ENCODE results near the gene UGT1A9.

The UGT1A9 gene

DNA sequence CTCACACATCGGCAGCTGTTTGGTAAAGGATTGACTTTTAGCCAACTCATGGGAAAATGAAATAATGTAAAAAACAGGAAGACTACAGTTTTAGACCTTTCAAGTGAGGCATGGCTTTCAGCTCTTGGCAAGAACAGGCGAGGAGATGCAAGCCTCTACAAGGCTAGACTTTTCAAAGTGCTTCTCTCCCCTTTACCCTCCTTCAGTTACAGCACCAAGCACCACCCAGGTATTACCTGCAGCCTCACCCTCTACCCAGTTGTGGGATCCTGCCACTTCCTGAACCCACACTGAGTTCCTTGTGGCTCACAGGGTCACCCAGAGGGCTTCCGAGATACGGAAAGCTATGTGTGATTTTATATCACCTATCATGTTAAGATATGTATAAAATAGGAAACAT is 20.7 kb upstream of the UGT1A9 start:
- no peak overlapping the region for H3K4me2 ChIP-seq (ENCODE audit: low read depth, low read length, poor library complexity, severe bottlenecking)
- no peaks in the 10 kb centered on the region for H3K79me2 ChIP-seq (ENCODE audit: insufficient read depth, low read length)
- no peak overlapping the region for H3K27ac ChIP-seq (ENCODE audit: low read depth, low read length)
- H3K27me3 ChIP-seq (ENCODE audit: low read length) = no peaks in the 10 kb centered on the region
- H2AFZ ChIP-seq (ENCODE audit: low read depth, low read length, severe bottlenecking) = no peak overlapping the region
- H3F3A ChIP-seq (ENCODE audit: insufficient read depth) = no peaks in the 10 kb centered on the region
- H4K20me1 ChIP-seq (ENCODE audit: low read depth, low read length) = no peaks in the 10 kb centered on the region
- H3K36me3 ChIP-seq (ENCODE audit: low read length) = no peaks in the 10 kb centered on the region; the same call in 1 of the 2 replicates
- no peaks in the 10 kb centered on the region for H3K9me3 ChIP-seq (ENCODE audit: insufficient read depth, low read length)
- TF ChIP-seq EZH2phosphoT487 (conservative IDR thresholded peaks at IDR 0.05; ENCODE audit: low read length) = no peak
- TF ChIP-seq, protein P1, sequence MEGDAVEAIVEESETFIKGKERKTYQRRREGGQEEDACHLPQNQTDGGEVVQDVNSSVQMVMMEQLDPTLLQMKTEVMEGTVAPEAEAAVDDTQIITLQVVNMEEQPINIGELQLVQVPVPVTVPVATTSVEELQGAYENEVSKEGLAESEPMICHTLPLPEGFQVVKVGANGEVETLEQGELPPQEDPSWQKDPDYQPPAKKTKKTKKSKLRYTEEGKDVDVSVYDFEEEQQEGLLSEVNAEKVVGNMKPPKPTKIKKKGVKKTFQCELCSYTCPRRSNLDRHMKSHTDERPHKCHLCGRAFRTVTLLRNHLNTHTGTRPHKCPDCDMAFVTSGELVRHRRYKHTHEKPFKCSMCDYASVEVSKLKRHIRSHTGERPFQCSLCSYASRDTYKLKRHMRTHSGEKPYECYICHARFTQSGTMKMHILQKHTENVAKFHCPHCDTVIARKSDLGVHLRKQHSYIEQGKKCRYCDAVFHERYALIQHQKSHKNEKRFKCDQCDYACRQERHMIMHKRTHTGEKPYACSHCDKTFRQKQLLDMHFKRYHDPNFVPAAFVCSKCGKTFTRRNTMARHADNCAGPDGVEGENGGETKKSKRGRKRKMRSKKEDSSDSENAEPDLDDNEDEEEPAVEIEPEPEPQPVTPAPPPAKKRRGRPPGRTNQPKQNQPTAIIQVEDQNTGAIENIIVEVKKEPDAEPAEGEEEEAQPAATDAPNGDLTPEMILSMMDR (IDR thresholded peaks at IDR 0.05; ENCODE audit: insufficient read depth, low read length, poor library complexity, severe bottlenecking) = no peak
- H3K9ac ChIP-seq (ENCODE audit: low read length) = no peak overlapping the region
- H3K9me2 ChIP-seq (replicated peaks; ENCODE audit: insufficient read depth, low read length) = no peaks in the 10 kb centered on the region
- H3K4me3 ChIP-seq (ENCODE audit: insufficient read depth, low read length, poor library complexity, severe bottlenecking) = no peak overlapping the region

GRCh38 chr2:233651430-233651829 is 20.3 kb upstream of the UGT1A9 start:
- H3K9me3 ChIP-seq (ENCODE audit: insufficient read depth, low read length) = no peaks in the 10 kb centered on the region
- H3K27ac ChIP-seq (ENCODE audit: low read depth, low read length) = no peak overlapping the region
- no peak overlapping the region for H3K9ac ChIP-seq (ENCODE audit: low read length)
- no peaks in the 10 kb centered on the region for H3K9me2 ChIP-seq (replicated peaks; ENCODE audit: insufficient read depth, low read length)
- no peaks in the 10 kb centered on the region for H3F3A ChIP-seq (ENCODE audit: insufficient read depth)
- H4K20me1 ChIP-seq (ENCODE audit: low read depth, low read length) = no peaks in the 10 kb centered on the region
- TF ChIP-seq, protein P1 (IDR thresholded peaks at IDR 0.05; ENCODE audit: insufficient read depth, low read length, poor library complexity, severe bottlenecking) = no peak
- no peak for TF ChIP-seq EZH2phosphoT487 (conservative IDR thresholded peaks at IDR 0.05; ENCODE audit: low read length)
- no peak overlapping the region for H3K4me3 ChIP-seq (ENCODE audit: insufficient read depth, low read length, poor library complexity, severe bottlenecking)
- no peak overlapping the region for H3K4me2 ChIP-seq (ENCODE audit: low read depth, low read length, poor library complexity, severe bottlenecking)
- no peaks in the 10 kb centered on the region for H3K79me2 ChIP-seq (ENCODE audit: insufficient read depth, low read length)
- H3K27me3 ChIP-seq (ENCODE audit: low read length) = no peaks in the 10 kb centered on the region
- H2AFZ ChIP-seq (ENCODE audit: low read depth, low read length, severe bottlenecking) = no peak overlapping the region
- no peaks in the 10 kb centered on the region; the same call in 1 of the 2 replicates for H3K36me3 ChIP-seq (ENCODE audit: low read length)

DNA sequence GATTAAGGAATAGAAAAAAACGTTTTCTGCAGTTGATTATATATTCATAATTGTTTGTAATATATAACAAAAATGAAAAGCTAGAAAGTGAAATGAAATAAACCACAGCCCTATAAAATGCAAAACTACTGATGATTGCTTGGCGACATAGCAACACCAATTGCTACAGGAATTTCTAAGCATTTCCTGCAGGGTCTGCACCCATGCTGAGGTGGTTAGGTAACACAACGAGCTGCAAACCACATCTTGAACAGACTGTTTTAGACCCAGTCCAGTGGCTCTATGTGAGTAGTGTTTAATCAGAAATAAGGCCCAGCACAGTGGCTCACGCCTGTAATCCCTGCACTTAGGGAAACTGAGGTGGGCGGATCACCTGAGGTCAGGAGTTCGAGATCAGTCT is 17.2 kb upstream of the UGT1A9 start:
- Histone ChIP-seq H3K9me3 (ENCODE audit: insufficient read depth, low read length) (no peaks in the 10 kb centered on the region), H2AFZ (ENCODE audit: low read depth, low read length, severe bottlenecking) (no peak overlapping the region), H3K4me3 (ENCODE audit: insufficient read depth, low read length, poor library complexity, severe bottlenecking) (no peak overlapping the region), H3K36me3 (ENCODE audit: low read length) (no peaks in the 10 kb centered on the region; the same call in 1 of the 2 replicates), H3K9me2 (replicated peaks; ENCODE audit: insufficient read depth, low read length) (no peaks in the 10 kb centered on the region), H3K27ac (ENCODE audit: low read depth, low read length) (no peak overlapping the region), H3K4me2 (ENCODE audit: low read depth, low read length, poor library complexity, severe bottlenecking) (no peak overlapping the region), H3K27me3 (ENCODE audit: low read length) (no peaks in the 10 kb centered on the region), H4K20me1 (ENCODE audit: low read depth, low read length) (no peaks in the 10 kb centered on the region), H3K9ac (ENCODE audit: low read length) (no peak overlapping the region), H3K79me2 (ENCODE audit: insufficient read depth, low read length) (no peaks in the 10 kb centered on the region), H3F3A (ENCODE audit: insufficient read depth) (no peaks in the 10 kb centered on the region)
- TF ChIP-seq, protein P1 (IDR thresholded peaks at IDR 0.05; ENCODE audit: insufficient read depth, low read length, poor library complexity, severe bottlenecking) = no peak
- no peak for TF ChIP-seq EZH2phosphoT487 (conservative IDR thresholded peaks at IDR 0.05; ENCODE audit: low read length)

Data from SU-DHL-6 (cell line).